ENCODE data around the gene GPBAR1.
A peak's percentile ranks its signal among the peaks of the same experiment; 100 is the strongest.
"Not testable (repeated sequence)": the region's sequence is repeated elsewhere in the genome, so short reads cannot be mapped to it uniquely, and the experiment has no call there.

GPBAR1 gene

DNA sequence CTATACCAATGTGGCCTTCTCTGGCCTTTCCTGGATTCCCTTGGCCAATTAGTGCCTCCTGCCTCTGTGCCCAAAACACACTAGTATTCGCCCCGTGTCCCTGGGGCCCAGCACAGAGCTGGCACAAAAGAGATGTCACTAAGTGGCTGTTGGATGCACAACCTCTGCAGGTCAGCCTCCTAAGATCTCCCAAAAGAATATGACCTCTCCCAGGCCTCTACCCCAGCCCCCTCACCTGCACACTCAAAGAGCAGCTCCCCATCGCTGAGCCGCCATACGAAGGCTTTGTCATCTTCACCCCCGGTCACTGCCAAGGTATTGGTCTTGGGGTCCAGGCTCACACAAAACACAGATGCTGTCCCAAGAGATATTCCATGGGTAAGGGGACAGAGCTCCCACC lies 6.4 kb downstream of the GPBAR1 start:
- DNase-seq (ENCODE audit: low read depth, low spot score) = no peak

DNA sequence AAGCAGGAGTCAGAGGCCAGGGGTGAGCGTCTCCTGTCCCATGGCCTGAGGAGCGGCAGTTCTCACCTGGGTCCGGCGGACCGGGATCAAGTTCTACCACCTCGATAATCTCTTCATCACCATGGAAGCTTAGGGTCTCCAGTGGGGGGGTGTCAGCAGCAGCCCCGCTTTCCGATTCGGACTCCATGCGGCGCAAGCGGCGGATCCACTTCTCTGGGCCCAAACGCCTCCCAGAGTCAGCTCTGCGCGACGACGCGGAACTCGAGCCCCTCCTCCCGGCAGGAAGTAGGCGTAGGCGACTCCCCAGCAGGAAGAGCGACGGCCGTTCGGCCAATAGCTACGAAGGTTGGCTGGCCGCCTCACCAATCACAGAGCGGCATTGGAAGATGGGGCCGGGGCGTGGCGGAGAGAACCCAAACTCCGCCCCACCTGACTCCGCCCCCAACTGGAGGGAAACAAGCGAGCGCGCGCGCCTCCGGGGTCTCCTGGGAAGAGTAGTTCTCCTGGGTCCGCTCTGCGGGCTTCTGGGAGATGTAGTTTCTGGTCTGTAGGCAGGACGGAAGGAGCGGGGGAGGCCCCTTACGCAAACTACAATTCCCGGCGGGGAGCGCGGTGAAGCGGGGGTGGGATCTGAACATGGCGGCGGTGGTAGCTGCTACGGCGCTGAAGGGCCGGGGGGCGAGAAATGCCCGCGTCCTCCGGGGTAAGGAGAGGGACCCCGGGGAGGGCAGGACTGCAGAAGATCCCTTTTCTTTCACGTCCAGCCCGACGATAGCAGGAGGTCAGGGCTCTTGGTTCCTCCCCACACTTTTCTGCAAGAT lies 9.3 kb downstream of the GPBAR1 start, which contains the start of the genes AAMP and PNKD:
TSS of gene AAMP (minus strand) at position 238 of the 821 bp plus-strand sequence. CDS start at position 187, 51 bp downstream.
TSS of gene PNKD (plus strand) at position 620 of the 821 bp plus-strand sequence. CDS start at position 637, 17 bp downstream.
- DNase-seq (ENCODE audit: low read depth, low spot score) = peak; percentile 100

DNA sequence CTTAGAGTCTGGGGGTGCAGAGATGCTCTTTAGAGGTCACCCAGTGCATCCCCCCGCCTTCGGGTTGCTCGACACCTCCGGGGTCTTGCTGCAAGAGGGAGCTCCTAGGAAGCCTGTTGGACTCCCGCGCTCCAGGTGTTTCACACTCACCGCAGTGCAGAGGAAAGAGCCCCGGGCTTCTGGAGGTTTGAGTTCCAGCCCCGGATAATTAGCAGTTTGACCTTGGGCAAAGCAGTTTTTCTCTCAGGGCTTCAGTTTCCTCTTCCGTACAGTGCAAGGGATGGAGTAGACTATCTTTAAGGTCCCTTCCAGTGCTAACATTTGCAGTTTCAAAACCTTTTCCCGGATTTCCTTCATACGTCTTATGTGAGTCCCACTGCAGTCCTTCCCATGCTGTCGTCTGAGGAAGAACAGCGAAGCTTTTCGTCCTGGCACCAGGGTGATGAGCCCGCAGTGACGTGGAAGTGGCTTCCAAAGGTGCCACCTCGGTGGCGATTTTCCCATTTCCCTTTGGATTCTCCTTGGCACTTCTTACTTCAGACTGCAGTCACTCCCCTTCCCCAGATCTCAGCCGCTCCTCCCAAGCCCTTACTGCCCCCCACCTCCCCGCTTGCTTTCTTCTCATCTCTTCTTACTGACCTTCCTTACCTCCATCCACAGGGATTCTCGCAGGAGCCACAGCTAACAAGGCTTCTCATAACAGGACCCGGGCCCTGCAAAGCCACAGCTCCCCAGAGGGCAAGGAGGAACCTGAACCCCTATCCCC lies 10.1 kb downstream of the GPBAR1 start:
- peak; percentile 58 for DNase-seq (ENCODE audit: low read depth, low spot score)

DNA sequence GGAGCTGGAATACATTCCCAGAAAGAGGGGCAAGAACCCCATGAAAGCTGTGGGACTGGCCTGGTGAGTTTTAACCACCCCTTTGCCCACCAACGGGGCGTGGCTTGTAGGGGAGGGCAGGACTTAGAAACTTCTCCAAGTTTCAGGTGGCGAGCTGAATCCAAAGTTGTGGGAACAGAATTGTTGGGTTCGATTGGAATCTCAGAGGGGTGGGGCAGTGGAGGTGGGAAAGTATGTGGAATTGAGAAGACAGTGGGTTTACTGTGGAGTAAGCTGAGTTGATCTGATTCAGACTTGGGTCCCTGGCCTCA lies 10.6 kb downstream of the GPBAR1 start:
- no peak for DNase-seq (ENCODE audit: low read depth, low spot score)

DNA sequence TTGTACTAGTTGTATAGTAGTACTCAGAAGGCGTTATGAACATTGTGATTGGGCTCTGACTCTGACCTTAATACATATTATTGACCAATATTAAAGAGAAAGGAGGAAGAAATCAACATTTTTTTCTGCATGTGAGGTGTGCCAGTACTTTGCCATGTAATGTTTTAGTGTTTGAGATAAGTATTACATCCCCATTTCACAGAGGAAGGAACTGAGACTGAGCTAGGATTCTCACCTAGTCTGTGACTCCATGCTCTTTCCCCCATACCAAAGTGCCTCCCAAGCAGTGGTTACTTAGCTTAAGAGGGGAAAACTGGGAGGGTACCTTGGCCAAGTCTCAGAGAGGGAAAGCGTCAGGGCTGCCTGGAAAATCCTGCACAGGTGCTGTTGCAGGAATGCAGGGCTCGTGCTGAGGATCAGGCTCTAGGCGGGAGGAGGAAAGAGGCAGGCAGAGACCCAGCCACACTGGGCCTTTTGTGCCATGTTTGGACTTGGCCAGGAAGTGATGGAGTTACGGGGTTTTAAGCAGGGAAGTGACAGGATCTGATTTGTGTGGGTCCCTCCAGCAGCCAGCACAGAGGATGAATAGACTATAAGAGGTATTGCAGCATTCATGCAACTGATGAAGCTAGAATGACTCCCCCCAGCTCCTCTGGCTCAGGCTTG lies 11.2 kb downstream of the GPBAR1 start:
- DNase-seq (ENCODE audit: low read depth, low spot score) = no peak

DNA sequence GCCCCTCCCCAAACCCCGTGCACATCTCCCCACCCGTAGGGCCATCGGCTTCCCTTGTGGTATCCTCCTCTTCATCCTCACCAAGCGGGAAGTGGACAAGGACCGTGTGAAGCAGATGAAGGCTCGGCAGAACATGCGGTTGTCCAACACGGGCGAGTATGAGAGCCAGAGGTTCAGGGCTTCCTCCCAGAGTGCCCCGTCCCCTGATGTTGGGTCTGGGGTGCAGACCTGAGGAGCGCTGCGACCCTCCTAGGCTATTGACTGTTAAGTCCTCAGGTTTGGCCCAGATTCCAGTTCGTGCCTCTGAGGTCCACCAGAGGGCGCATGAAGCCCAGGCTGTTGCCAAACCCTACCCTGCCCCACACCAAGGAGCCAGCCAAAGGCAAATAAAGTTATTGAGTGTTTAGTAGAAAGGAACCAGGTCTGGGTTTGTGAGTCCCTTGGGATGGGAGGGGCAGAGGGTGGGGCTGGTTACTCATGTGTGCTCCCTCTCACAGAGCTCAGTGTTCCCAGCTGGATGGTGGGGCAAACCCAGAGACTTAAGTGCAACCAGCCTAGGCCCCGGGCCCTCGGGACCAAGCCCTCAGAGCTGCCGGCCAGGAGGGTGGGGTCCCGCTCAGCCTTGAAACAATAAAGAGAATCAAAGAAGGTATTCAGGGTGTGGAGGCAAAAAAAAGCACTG lies 11.9 kb downstream of the GPBAR1 start:
- peak; percentile 94 for DNase-seq (ENCODE audit: low read depth, low spot score)

DNA sequence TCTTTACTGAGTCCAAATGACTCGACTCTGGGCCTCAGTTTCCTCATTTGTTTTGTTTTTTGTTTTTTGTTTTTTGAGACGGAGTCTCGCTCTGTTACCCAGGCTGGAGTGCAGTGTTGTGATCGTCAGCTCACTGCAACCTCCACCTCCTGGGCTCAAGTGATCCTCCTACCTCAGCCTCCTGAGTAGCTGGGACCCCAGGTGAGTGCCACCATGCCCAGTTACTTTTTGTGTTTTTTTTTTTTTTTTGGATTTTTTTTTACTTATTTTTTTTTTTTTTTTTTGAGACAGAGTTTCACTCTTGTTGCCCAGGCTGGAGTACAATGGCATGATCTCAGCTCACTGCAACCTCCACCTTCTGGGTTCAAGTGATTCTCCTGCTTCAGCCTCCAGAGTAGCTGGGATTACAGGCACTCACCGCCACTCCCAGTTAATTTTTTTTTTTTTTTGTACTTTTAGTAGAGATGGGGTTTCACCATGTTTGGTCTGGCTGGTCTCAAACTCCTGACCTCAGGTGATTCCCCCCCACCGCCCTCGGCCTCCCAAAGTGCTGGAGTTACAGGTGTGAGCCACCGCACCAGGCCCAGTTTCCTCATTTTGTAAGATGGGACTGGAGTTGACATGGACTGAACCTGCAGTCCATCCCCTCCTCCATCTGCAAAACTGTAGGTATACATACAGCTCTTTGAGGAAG lies 12.5 kb downstream of the GPBAR1 start:
- DNase-seq (ENCODE audit: low read depth, low spot score) = not testable (repeated sequence)

DNA sequence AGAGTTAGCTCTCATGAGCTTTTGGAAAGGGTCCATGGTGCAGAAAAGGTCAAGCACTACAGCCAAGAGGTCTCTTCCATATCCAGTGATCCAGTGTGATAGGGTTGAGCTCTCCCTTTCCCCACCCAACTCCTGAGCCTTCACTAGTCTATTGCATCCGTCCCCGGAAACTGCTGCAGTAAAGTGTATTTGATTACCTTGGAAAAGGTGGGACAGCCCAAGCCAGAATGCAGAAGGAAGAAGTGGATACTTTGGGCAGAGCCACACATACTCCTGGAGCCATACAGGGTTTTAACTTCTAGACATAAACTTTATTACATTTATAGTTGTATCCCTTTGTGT lies 13.1 kb downstream of the GPBAR1 start:
- DNase-seq (ENCODE audit: low read depth, low spot score) = no peak

DNA sequence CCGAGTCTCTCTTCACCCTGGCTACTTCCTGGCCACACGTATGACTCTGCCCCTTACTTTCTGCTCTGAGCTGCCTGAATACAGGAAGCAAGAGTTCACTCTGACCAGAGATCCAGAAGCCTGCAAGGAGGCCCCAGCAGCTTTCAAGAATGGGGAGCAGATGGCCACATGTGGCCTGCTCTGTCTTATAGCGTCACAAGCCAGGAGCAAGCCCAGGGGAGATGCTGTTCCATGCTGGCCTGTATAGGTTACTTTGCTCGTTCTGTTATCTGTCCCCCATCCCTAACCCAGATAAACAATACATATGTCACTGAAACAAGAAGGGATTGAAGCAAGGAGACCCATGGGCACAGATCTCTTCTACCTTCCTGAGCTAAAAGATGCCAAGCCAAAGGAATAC lies 13.8 kb downstream of the GPBAR1 start:
- no peak for DNase-seq (ENCODE audit: low read depth, low spot score)

DNA sequence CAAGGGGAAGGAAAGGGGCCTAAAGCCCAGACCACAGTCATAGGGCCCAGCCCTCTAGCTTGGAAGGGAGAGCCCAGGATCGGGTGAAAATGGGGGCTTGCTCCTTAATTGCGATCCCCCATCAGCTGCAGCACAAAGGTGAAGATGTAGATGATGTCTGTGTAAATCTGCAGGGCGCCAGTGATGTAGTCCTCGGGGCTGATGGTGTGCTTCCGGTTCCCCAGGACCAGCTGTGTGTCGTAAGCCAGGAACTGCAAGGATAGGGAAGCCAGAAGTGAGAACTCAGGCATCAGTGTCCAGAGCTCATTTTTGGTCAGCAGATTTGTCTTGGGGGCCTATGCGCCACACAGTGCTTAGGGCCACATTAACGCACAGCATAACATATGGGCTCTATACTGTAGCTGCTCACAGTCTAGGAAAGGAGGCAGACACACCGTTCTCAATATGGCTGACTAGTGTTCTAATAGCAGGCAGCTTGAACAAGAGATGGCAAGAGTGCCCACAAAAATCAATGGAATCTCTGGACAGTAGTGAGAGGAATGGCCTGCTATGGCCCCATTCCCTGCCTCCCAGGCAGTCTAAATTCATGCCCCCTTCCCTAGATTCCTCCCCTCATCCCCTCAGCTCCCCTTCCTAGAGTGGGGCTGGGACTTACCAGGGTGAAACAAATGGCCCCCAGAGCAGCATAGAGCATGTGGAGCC lies 14.7 kb downstream of the GPBAR1 start:
- no peak for DNase-seq (ENCODE audit: low read depth, low spot score)

DNA sequence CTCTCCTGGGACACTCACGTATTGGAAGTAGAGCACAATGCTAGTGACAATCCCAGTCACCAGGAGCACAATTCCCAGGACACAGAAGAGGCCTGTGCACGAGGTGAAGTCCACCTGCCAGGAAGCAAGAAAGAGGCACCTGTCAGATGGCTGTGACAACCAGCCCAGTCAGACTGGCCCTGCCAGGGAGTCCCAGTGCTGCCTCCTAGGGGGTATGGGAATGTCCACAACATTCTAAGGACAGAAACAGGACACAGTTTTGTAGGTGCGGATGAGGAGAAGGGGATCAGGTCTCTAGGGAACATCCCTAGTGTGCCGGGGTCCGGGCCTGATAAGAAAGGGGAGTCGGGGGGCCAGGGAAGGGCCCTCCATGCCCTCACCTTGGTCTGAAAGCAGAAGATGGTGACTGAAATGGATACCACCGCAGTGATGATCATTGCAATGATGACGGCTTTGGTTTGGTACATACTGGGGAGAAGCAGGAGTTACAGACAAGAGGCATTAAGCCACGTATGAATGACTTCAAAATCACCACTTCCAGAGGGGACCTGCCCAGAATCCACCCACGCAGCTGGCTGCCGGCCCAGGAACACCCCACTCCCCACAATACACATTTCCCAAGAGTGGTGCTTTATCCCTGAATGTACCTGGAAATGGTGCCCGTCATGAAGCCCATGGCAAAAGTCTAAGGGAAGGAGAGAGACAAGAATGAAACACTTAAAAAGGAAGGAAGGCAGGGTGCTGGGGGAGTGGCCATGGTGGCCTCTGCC lies 16.4 kb downstream of the GPBAR1 start:
- no peak for DNase-seq (ENCODE audit: low read depth, low spot score)

DNA sequence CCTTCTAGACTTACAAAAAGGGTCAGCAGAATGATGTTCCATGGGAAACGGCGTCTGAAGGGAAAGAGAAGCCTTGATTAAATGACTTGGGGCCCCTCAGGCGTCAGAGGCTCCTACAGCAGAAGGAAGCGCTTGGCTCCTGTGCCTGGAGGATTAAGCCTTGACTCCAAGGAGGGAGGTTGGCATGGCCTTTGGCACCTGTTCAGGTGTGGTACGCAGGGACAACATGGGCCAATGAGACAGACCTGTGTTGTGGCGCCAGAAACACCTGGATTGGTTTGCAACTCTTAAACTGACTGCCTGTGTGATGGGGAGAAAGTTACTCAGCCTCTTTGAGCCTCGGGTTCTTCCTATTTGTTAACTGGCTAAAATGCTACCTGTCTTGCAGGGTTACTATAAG lies 17.1 kb downstream of the GPBAR1 start:
- DNase-seq (ENCODE audit: low read depth, low spot score) = no peak

DNA sequence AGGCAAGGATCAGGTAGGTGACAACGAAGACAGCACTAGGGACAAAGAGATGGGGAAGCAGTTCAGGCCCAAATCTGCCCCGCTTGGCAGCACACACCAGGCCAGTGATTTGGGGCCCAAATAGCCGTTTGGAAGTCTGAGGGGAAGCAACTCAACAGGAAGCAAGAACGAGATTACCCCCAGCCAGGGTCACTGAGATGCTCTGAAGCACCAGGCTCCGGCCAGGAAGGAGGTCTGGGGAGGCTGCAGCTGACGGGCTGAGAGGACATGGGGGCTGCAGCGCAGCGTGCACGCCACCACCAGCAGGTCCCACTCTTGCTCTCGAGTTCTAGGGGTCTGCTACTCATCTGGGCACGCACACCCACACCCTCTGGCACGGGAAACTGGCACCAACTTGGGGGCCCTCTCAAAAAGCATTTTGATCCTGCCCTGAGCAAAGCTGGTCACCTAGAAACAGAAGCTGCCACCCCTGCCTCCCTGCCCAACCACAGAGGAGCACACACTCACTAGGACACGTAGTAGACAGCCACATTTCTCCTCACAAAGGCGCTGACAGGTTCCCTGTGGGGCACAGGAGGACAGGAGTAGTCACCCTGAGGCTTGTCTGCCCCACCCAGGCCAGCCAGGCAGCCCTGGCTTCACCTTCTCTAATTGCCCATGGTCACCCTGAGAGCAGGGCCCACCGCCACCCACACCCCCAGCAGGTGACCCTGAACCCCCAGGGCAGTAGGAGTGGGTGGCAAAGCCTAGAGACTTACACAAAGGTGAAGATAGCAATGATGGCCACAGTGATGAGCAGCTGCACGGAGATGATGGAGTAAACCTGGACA lies 17.9 kb downstream of the GPBAR1 start:
- no peak for DNase-seq (ENCODE audit: low read depth, low spot score)

DNA sequence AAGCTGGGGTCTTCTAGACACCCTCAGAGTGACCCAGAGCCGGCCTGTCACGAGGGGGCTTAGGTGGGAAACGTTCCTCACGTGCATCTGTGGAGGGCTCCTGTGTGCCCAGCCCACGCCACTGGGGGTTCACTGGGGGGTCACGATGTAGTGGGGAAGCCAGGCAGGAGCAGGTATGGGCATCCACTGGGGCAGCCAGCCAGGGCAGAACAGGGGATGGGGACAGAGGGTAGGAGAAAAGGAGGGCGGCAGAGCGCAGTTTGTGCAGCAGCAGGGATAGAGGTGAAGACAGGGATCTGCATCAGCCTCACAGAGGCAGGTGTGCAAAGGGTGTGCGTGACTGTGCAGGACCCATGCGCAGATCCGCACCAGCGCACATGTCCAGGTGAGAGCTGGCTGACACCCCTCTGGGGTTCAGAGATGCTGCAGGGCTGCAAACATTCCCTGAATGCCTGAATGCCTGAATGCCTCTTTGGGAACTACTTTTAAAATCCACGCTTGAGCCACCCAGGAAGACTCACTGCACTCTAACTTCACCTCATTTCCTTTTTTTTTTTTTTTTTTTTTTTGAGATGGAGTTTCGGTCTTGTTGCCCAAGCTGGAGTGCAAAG lies 19.6 kb downstream of the GPBAR1 start:
- DNase-seq (ENCODE audit: low read depth, low spot score) = no peak

DNA sequence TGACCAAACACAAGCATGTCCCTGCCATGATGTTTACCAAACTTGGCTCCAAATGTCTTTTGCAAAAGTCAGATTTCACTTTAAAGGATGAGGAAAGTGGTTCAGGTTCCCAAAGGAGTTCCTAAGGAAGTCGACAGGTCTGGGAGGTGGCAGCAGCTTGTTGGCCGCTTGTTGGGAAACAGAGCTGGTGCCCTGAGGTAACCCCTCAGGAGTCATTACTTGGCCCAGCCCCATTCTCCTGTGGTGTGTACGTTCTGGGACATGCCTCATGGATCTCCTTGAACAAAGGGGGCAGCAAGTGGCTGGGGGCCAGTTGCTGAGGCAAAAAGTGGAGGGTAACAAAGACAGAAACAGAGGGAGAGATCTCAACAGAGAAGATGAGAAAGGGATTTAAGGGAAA lies 20.6 kb downstream of the GPBAR1 start:
- no peak for DNase-seq (ENCODE audit: low read depth, low spot score)

DNA sequence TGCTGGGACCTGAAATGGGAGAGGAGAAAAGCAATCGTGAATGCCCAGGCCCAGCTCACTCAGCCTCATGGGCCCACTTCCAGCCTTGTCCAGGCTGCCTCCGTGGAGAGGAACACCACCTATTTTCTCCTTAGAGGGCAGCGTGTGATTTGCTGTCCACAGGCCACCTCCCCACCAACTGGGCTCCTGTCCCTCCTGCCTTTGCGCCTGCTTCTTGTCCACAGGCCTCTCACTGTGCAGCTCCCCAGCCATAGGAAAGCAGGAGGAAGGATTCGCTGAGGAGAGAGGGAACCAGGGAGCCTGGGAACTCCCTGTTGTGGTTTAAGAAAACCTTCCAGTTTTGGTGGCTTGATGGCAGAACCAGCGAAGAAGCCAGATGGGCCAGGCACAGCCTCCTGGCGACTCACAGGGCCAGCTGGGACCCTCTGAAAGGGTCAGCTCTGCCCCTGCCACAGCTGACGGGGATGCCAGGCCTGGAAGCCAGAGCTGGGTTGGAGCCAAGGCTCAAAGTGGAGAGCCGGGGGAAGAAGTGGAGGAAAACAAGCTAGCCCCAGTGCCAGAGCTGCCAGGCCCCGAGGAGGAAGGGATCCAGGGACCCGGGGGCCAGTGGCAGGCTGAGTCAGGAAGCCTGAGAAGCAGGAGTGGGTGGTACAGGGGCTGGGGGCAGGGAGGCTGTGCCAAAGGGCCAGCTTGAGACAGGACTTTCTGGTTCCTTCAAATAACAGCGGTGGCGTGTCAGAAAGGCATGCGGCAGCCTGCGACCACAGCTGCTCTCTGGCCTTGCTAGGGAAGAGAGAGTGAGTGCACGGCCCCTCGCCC lies 21.6 kb downstream of the GPBAR1 start:
- DNase-seq (ENCODE audit: low read depth, low spot score) = peak; percentile 80

DNA sequence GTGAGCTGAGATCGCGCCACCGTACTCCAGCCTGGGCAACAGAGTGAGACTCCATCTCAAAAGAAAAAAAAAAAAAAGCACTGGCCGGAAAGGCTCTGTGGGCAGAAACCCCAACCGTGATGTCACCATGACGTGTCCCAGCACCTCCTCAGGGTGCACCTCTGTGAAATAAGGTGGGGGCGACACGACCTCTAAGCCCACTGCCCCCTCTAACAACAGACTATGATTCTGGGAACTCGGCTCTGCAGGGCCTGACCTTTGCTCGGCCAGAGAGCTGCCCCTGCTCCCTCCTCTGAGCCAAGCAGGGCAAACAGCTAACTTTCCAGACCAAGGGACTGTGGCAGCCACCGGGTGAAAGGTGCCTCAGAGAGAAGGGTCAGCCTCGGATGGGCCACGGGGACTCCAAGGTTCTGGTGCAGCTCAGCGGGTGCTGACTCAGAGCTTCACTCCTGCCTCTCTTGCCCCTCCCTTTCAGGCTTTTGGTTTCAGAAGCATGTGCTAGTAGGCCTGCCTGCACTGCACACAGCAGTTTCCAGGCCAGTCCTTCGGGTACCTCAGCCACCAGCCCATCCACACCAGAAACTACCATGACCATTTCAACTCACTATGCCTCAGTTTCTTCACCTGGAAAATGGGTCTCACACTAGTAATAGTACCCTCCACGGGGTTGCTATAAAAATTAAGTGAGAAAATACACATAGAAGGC lies 23.4 kb downstream of the GPBAR1 start:
- DNase-seq (ENCODE audit: low read depth, low spot score) = peak; percentile 53
